ENCODE data around the gene TFG.
"Not testable (repeated sequence)": the region's sequence is repeated elsewhere in the genome, so short reads cannot be mapped to it uniquely, and the experiment has no call there.

TFG gene

GRCh38 chr3:100708989-100709841, at the start of gene TFG:
TFG (plus strand) TSS chr3:100709494; CDS start chr3:100713686, 4,192 bp downstream.
- no peak for TF ChIP-seq JUND (IDR thresholded peaks at IDR 0.05; ENCODE audit: low read depth)
- DNase-seq (ENCODE audit: low read depth in 1 of 2, low spot score in 1 of 2), result peak; percentile 98 to 99
- in situ Hi-C loops (cut with HindIII; ENCODE audit: low pct_unique_long_range_greater_than_20kb, low sequenced_read_pairs), result no loop called here

DNA sequence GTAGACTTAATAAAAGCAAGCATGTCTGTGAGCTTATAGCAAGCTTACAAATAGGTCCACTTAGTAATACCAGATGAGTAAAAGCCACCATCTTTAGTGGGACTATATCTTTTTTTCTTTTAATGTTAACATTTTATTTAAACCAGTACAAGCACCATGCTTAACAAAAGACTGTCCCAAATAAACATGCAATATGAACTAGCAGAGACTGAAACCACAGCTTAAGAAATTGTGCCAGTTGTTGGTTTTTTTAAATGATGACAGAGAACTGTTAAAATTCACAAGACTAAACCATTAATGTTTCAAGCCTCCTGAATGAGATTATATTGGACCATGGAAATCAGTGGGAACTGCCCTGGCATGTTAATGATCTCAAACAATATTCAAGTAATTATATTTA, 48.0 kb upstream of the TFG start:
- DNase-seq (ENCODE audit: low read depth in 1 of 2, low spot score in 1 of 2); in situ Hi-C loops (cut with HindIII; ENCODE audit: low pct_unique_long_range_greater_than_20kb, low sequenced_read_pairs): not testable (repeated sequence)

GRCh38 chr3:100662113-100662823, 47.0 kb upstream of the TFG start:
- in situ Hi-C loops (cut with HindIII; ENCODE audit: low pct_unique_long_range_greater_than_20kb, low sequenced_read_pairs), result no loop called here
- no peak for DNase-seq (ENCODE audit: low read depth in 1 of 2, low spot score in 1 of 2)
- no peak for TF ChIP-seq JUND (IDR thresholded peaks at IDR 0.05; ENCODE audit: low read depth)

DNA sequence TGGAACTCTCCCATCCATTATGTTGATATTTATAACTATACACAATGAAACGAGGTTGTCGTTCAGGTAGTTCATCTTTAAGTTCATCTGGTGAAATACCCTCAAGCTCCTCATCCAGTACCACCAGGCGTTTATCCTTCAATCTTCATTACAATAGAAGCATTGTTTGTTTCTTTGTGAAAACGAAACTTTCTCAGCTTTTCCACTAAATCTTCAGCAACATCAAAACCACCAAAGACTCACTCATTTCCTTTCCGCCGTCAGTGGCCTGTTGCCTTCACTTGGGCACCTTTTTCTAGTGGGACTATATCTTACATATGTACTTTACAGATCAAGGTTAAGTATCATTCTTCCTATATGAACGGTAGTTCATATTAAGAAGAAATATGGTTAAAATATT, 44.1 kb upstream of the TFG start:
- in situ Hi-C loops (cut with HindIII; ENCODE audit: low pct_unique_long_range_greater_than_20kb, low sequenced_read_pairs), result no loop called here
- no peak for TF ChIP-seq JUND (IDR thresholded peaks at IDR 0.05; ENCODE audit: low read depth)
- no peak for DNase-seq (ENCODE audit: low read depth in 1 of 2, low spot score in 1 of 2)

GRCh38 chr3:100666699-100667098, 42.6 kb upstream of the TFG start:
- DNase-seq (ENCODE audit: low read depth in 1 of 2, low spot score in 1 of 2); in situ Hi-C loops (cut with HindIII; ENCODE audit: low pct_unique_long_range_greater_than_20kb, low sequenced_read_pairs): not testable (repeated sequence)

GRCh38 chr3:100667316-100667715, 42.0 kb upstream of the TFG start:
- DNase-seq (ENCODE audit: low read depth in 1 of 2, low spot score in 1 of 2); in situ Hi-C loops (cut with HindIII; ENCODE audit: low pct_unique_long_range_greater_than_20kb, low sequenced_read_pairs): not testable (repeated sequence)

DNA sequence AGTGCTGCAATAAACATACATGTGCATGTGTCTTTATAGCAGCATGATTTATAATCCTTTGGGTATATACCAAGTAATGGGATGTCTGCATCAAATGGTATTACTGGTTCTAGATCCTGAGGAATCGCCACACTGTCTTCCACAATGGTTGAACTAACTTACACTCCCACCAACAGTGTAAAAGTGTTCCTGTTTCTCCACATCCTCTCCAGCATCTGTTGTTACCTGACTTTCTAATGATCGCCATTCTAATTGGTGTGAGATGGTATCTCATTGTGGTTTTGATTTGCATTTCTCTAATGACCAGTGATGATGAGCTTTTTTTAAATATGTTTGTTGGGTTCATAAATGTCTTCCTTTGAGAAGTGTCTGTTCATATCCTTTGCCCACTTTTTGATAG, 38.3 kb upstream of the TFG start:
- in situ Hi-C loops (cut with HindIII; ENCODE audit: low pct_unique_long_range_greater_than_20kb, low sequenced_read_pairs), result not testable (repeated sequence)

GRCh38 chr3:100681496-100681895, 27.8 kb upstream of the TFG start:
- in situ Hi-C loops (cut with HindIII; ENCODE audit: low pct_unique_long_range_greater_than_20kb, low sequenced_read_pairs), result no loop called here
- DNase-seq (ENCODE audit: low read depth in 1 of 2, low spot score in 1 of 2), result no peak
- no peak for TF ChIP-seq JUND (IDR thresholded peaks at IDR 0.05; ENCODE audit: low read depth)

More for the DNA sequence above, 38.3 kb upstream of the TFG start:
- DNase-seq (ENCODE audit: low read depth in 1 of 2, low spot score in 1 of 2), result not testable (repeated sequence)

DNA sequence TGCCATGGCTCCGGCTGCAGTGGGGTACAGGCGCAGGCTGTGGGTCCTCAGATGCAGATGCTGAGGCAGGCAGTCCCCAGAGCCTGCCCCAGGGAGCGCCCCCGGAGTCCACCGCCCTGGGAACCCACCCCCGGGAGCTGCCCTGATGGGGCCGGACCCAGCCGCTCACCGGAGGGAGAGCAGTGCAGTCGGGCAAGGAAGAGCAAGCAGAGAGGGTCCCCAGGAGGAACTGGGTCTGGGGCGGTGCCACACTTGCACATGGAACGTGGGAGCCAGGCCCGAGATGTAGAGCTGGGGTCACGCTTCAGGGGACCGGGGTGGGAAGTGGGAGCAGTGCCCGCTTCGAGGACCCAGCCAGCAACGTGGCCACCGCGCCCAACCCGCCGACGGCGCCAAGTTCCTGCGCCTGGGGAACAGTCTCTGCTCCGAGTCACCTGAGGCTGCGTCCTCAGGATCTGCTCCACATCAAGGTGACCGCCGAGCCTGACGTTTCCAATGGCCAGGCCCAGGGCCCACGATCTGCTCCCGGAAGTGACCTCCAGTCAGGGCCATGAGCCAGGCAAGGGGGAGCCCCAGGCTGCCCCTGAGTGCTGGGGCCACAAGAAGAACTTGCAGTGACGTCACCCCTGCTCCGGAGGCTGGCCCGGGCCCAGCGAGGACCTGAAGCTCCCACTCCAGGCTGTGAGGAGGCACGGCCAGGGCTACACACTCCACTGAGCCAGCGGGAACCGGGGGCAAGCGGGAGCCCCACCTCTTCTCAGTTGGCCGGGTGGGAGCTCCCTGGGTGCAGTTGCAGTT, 27.0 kb upstream of the TFG start:
- in situ Hi-C loops (cut with HindIII; ENCODE audit: low pct_unique_long_range_greater_than_20kb, low sequenced_read_pairs), result no loop called here
- TF ChIP-seq JUND (IDR thresholded peaks at IDR 0.05; ENCODE audit: low read depth), result no peak
- DNase-seq (ENCODE audit: low read depth in 1 of 2, low spot score in 1 of 2), result no peak

DNA sequence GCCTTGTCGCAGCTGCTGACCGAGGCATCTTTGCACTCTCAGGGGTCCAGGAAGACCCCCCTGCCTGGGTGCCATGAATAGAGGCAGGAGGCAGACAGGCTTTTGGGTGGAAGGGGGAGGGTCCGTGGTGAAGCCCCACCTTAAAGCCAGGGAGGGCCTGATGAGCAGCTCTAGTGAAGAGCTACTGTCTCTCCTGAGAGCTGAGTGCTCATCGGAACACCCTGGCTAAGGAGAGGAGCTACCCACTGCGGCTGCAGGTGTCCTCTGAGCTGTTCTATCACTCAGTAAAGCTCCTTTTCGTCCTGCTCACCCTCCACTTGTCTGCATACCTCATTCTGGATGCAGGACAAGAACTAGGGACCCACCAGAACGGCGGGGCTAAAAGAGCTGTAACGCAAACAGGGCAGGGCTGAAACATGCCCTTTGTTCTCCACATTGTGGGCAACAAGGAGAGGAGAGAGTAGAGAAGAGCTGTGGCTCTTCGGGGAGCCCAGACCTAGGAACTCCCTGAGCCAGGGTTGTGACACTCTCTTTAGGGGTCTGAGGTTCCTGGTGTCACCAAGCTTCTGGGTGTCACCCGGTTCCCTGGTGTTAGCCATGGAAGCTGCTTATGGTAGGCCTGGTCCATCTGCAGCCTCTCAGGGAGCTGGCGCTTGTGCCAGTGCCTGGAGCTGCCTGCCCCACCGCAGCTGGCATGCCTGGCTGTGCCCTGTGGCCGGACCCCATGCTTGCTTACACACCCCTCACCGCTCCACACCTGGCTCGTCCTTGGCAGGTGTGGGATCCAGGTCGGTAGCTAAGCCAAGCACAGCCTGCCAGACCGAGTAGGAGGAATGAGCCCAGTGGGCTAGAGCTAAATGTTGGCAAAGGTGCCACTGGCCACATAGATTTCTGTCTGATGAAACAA, 26.2 kb upstream of the TFG start:
- in situ Hi-C loops (cut with HindIII; ENCODE audit: low pct_unique_long_range_greater_than_20kb, low sequenced_read_pairs), result no loop called here
- no peak for DNase-seq (ENCODE audit: low read depth in 1 of 2, low spot score in 1 of 2)
- TF ChIP-seq JUND (IDR thresholded peaks at IDR 0.05; ENCODE audit: low read depth), result no peak

DNA sequence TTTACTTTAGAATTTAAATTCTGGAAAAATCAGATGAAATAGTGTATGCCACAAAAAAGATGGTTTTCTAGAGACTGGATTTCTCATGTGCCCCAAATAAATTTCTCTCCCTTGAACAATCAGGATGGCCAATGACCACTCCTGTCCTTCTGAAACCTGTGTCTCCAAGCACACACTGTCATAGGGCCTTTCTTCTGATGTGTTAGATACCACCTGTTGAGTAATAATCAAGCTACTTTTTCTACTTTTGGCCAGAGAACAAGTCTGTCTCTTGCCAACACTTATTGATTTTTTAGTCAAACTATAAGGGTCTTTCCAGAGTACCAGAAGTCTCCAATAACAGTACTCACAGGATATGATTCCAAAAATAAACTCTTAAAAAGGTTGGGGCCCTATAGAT, 16.1 kb upstream of the TFG start:
- TF ChIP-seq JUND (IDR thresholded peaks at IDR 0.05; ENCODE audit: low read depth), result no peak
- in situ Hi-C loops (cut with HindIII; ENCODE audit: low pct_unique_long_range_greater_than_20kb, low sequenced_read_pairs), result no loop called here
- no peak for DNase-seq (ENCODE audit: low read depth in 1 of 2, low spot score in 1 of 2)

DNA sequence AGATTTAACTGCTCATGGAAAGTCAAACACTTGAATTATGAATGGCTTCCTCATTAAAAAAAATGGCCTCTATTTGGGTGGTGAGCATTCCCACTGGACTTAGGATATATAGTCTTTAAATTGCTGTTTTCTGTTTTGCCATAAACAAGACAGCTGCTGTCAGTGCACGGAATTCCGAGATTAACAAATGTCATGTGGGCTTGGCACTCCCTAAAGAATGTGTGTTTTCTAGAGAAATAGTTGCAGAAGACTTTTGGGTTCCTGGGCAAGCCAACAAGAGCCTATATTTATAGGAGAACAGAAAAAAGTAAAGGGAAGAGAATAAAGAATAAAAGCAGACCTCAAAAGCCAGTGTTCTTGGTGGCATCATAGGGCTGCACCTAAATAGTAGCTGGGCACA, 13.6 kb upstream of the TFG start:
- in situ Hi-C loops (cut with HindIII; ENCODE audit: low pct_unique_long_range_greater_than_20kb, low sequenced_read_pairs), result no loop called here
- no peak for DNase-seq (ENCODE audit: low read depth in 1 of 2, low spot score in 1 of 2)
- no peak for TF ChIP-seq JUND (IDR thresholded peaks at IDR 0.05; ENCODE audit: low read depth)

Measured in T47D (cell line).